GM20000 (cell line): ENCODE measurements around the gene SNX24.
"Not testable (repeated sequence)": the region's sequence is repeated elsewhere in the genome, so short reads cannot be mapped to it uniquely, and the experiment has no call there.

Source experiments
- DNase-seq: peaks from one replicate; pipeline ENCODE4 v3.0.0; 2012; ENCODE audit warnings: low spot score
- TF ChIP-seq, protein P1 (sequence below): IDR thresholded peaks from 2 replicates; pipeline ENCODE4 v1.5.1; 2012; ENCODE audit warnings: mild to moderate bottlenecking, control low read depth; ENCODE audit errors: extremely low read depth, missing control alignments

The SNX24 gene

DNA sequence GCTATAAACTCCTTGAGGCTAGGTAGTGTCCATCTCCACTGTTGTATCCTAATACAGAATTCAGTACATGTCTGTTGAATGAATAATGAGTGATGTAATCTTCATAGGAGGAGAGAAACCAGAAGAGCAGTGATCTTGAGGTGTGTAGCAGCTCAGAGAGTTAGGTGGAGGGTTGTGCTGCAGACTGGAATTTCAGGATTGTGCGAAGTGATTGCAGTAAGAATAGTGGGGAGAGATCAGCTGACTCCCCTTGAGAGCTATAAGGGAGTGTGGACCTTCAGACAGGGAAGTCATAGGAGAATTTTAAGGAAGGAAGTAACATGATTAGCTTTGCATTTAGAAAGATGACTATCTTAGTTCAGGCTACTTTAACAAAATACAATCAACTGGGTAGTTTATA is 4.4 kb downstream of the SNX24 start:
- TF ChIP-seq, protein P1, sequence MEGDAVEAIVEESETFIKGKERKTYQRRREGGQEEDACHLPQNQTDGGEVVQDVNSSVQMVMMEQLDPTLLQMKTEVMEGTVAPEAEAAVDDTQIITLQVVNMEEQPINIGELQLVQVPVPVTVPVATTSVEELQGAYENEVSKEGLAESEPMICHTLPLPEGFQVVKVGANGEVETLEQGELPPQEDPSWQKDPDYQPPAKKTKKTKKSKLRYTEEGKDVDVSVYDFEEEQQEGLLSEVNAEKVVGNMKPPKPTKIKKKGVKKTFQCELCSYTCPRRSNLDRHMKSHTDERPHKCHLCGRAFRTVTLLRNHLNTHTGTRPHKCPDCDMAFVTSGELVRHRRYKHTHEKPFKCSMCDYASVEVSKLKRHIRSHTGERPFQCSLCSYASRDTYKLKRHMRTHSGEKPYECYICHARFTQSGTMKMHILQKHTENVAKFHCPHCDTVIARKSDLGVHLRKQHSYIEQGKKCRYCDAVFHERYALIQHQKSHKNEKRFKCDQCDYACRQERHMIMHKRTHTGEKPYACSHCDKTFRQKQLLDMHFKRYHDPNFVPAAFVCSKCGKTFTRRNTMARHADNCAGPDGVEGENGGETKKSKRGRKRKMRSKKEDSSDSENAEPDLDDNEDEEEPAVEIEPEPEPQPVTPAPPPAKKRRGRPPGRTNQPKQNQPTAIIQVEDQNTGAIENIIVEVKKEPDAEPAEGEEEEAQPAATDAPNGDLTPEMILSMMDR, result no peak
- DNase-seq, result no peak

DNA sequence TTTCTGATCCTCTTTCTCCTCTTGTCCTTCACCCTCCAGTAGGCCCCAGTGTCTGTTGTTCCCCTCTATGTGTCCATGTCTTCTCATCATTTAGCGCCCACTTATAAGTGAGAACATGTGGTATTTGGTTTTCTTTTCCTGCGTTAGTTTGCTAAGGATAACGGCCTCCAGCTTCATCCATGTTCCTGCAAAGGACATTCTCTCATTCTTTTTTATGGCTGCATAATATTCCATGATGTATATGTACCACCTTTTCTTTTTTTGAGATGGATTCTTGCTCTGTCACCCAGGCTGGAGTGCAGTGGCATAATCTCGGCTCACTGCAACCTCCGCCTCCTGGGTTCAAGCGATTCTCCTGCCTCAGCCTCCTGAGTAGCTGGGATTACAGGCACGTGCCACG is 12.1 kb downstream of the SNX24 start:
- DNase-seq, result not testable (repeated sequence)

DNA sequence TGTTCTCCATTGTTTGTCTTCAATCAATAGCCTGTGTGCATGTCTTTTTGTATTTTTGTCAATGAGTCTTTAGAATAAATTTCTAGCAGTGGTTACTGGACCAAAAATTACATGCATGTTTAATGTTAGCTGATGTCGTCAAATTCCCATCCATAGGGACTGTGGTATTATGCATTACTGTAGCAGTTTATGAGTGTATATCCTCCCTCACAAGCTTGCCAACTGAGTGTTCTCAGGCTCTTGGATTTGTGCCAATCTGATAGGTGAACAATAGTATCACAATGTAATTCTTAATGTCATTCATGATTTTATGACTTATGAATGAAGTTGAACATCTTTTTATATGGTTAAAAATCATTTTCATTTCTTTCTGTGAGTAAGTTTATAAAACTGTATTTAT is 13.0 kb downstream of the SNX24 start:
- DNase-seq, result no peak
- TF ChIP-seq, protein P1, result no peak

DNA sequence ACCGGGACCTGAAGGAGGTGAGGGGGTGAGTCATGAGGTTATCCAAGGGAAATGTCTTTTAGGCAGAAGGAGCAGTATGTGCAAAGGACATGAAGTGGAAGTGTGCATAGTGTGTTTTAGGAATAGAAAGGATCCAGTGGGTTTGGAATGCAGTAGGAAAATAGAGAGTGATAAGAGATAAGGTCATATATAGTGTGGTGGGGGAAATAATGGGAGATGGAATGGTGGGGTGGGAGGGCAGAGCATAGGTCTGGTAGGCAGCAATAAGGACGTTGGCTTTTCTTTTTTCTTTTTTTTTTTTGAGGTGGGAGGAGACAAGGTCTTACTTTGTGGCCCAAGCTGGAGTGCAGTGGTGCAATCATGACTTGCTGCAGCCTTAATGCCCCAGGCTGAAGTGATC is 17.8 kb downstream of the SNX24 start:
- DNase-seq, result no peak
- TF ChIP-seq, protein P1, result no peak

DNA sequence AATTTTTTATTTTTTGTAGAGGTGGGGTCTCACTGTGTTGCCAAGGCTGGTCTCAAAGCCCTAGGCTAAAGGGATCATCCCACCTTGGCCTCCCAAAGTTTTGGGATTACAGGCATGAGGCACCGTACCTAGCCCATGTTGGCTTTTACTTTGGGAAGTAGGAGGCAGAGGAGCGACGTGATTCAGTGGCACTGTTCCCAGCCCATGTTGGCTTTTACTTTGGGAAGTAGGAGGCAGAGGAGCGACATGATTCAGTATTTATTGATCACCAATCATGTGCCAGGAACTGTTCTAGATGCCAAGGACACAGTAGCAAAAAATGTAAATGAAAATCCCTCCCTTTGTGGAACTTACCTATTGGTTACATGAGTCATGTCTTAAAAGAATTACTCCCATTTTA is 18.3 kb downstream of the SNX24 start:
- no peak for DNase-seq
- TF ChIP-seq, protein P1, result no peak

DNA sequence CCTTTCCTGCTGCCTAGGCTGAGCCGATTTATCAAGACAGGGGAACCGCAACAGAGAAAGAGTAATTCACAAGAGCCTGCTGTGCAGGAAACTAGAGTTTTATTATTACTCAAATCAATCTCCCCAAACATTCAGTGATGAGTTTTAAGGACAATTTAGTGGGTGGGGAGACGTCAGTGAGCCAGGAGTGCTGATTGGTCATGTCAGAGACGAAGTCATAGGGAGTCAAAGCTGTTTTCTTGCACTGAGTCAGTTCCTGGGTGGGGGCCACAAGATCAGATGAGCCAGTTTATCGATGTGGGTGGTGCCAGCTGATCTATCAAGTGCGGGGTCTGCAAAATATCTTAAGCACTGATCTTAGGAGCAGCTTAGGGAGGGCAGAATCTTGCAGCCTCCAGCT is 19.0 kb downstream of the SNX24 start:
- TF ChIP-seq, protein P1, result no peak
- DNase-seq, result no peak

DNA sequence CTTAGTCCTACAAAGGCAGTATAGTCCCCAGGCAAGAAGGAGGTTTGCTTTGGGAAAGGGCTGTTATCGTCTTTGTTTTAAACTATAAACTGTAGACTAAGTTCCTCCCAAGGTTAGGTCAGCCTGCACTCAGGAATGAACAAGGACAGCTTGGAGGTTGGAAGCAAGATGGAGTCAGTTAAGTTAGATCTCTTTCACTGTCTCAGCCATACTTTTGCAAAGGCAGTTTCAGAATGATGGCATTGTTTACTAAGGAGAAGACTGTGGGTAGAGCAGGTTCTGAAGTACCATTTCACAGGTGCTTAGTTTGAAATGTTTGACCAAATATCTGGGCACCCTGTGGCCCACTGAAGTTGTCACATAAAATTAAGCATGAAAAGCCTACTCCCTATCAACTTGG is 19.4 kb downstream of the SNX24 start:
- DNase-seq, result no peak
- TF ChIP-seq, protein P1, result no peak

DNA sequence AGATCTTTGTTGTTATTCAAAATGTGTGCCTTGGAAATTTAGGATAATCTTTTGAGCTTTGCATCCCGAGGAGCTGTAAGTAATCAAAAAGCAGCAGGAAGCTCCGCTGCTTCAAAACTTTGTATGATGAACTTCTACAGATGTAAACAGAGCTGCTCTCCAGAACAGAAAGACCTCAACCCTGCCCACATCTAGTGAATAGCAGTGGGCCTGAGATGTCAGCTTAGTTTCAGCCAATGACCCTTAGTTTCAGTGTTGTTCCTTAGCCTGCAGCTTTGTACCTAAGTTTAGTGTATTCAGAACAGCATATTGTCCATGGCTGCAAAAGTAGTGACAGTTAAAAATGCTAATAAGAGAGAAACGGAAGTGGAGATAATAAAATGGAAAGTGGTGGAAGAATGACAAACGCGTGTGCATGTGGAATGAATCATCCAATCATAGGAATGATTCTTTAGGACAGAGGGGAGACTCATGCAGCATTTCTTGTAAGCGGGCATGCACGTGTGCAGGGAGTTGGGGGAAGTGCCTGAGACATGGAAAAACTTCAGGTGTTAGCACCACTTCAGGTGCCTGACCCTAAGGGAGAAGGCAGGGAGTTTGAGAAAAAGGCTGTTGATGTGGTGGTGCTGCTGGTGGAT is 24.9 kb downstream of the SNX24 start:
- TF ChIP-seq, protein P1, result no peak
- no peak for DNase-seq
